Midbrain (tissue), 1 donor: ENCODE results near the gene HPGDS.
"Not testable (repeated sequence)": the region's sequence is repeated elsewhere in the genome, so short reads cannot be mapped to it uniquely, and the experiment has no call there.

Experiments
- DNase-seq: peaks from one replicate; lab custom pipeline; 2025; lab: John Stamatoyannopoulos, UW

The HPGDS gene

DNA sequence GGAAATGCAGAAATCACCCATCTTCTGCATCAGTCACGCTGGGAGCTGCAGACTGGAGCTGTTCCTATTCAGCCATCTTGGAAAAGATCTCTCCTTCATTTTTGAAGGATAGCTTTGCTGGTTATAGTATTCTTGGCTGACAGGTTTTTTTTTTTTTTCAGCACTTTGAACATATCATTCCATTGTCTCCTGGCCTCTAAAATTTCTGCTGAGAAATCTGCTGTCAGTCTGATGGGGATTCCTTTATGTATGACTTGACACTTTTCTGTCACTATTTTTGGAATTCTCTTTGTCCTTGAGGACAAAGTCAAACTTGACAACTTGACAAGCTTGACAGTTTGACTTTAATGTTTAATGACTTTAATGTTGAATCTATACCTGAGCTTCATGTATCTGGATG is 16.8 kb downstream of the HPGDS start:
- DNase-seq: no peak

DNA sequence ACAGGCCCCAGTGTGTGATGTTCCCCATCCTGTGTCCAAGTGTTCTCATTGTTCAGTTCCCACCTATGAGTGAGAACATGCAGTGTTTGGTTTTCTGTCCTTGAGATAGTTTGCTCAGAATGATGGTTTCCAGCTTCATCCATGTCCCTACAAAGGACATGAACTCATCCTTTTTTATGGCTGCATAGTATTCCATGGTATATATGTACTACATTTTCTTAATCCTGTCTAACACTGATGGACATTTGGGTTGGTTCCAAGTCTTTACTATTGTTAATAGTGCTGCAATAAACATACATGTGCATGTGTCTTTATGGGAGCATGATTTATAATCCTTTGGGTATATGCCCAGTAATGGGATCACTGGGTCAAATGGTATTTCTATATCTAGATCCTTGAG is 22.7 kb downstream of the HPGDS start:
- DNase-seq: not testable (repeated sequence)

DNA sequence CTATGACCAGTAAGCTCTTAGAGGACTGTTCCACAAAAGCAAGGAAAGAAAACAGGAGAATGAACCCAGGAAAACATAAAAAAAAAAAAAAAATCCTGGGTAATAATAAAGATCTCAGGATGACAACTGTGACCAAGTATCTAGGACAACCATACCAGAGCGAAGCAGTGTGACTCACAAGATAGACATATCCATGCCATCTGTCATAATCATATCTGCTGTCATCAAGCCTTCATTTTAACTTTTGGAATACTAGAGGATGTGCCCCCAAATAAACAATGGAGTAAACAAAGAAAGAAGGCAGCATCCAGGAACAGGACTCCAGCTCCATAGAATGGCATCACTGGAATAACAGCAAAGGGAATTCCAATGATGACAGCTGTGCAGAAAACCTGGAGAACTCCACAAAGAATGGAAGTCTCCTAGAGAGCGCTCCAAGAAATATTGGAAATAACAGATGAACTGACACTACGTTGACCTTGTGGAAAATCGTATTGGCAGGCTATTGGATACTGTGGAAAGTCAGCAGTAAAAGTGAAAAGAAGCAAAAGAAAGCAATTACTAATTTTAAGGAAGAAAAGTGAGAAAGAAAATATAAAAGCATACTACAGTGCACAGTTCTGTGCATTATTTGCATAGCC is 35.3 kb downstream of the HPGDS start:
- DNase-seq: no peak

DNA sequence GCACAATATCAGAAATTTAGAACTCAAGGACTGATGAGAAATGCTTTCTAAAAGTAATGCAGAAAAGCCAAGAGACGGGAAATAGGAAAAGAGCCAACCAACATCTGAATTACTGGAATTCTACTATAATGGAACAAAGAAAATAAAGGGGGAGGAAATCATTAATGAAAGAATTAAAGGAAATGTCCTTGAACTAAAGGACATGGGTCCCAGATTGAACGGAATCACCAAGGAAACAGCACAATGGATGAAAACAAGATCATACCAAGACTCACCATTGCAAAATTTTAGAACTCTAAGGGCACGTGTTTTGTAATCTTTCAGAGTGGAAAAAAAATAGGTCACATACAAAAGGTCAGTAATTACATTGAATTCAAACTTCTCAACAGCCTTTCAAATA is 35.9 kb downstream of the HPGDS start:
- DNase-seq: no peak

DNA sequence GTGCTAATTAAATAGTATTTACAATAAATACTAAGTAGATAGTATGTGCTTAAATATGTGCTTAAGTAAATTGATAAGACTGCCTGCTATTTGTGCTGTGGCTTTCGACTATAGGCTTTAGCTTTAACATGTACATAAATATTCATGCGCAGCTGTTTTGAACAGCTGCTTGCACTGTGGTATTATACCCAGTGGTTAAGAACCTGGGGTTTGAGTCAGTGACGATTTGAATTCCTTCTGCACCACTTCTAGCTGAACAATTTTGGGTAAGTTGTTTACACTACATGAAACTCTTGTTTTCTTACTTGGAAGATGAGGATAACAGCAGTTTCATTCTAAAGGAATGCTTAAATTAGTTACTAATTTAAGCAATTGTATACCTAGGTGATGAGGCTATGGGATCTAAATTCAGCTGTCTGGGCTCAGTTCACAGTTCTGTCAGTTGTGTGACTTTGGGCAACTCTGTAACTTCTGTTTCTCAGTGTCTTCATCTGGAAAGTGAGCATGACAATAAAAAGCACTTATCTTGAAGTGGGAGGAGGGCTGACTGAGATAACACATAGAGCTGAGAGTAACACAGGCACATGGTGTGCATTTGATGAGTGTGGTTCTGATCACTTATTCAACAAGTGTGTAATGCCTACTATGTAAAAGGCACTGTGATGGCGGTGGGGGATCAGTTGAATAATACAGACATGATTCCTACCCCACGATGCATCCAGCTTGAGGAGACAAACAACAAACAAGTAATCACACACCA is 37.0 kb downstream of the HPGDS start:
- DNase-seq: no peak

DNA sequence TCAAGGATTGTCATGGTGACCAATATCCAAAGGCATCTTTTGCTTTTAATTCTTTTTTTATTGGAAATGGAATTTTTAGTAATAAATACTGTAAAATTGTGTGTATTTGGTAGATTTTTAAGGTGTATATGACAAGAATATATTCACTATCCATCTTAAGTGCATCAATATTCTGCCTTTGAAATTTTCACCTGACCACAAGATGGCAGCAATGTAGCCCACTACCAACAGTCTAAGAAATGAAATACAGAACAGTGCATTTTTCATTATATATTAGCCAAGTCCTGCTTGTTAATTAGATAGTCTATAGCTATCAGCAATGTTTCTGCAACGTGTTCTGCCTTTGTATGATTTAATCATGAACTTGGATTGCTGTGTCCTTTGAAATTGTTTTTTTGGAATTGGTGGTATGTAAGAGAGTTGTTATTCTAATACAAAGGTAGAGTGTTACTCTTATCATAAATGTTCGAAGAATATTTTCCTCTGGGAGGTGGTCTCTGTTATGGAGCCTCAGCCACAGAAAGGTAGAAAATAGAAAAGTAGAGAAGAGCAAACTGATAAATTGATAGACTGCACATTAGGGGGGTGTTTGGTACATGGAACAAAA is 38.2 kb downstream of the HPGDS start:
- peak; percentile 20 for DNase-seq

DNA sequence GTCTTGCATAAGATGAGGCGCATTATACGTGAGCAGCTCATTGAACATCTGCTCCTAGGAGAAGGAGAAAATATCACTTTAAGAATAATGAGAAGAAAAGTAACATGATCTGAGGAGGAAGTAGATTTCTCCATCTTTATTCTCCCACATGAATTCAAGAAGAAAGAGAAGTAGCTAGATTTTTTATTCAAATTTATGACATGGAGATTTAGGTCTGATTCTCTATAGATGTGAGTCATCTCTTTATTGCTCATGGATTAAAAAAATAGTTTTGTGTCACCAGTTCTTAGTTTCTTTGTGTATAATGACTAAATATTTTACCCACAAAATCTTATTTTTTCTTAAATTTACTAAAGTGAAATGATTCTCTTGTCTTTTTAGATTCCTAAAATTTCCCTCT is 40.4 kb downstream of the HPGDS start:
- no peak for DNase-seq

DNA sequence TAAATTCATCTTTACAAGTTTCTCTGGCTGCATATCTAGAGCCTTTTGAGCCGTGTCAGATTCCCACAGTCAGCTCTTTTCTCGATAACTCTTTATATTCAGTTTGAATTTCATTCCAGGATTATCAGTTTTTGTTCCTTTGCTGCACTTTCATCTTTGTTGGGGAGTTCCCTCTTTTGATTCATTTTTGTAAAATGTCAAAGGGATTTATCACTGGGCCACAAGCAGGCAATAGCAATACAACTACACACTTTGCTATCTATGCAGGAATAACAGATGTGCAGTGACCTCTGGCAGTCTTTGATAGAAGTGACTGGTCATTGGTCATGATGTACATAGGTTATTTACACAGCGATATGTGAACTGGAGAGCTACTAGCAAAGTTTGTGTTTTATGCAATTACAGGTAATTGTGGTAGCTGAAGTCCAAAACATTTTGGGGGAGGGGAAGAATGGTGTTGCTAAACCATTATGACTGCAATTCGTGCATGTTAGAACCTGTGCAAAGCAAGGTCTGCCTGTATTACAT is 43.8 kb downstream of the HPGDS start:
- no peak for DNase-seq

DNA sequence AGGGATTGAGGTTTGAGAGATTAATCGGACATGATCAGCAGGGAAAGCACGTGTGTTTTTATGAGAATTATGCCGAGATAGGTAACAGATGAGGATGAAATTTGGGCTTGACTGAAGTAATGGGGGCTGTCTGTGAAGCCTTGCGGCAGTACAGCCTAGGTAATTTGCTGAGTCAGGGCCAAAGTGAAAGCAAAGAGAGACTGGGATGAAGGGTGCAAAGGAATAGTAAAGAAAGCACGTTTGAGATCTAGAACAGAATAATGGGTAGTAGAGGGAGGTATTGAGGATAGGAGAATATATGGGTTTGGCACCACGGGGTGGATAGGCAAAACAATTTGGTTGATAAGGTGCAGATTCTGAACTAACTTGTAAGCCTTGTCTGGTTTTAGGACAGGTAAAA is 47.2 kb downstream of the HPGDS start:
- DNase-seq: not testable (repeated sequence)

DNA sequence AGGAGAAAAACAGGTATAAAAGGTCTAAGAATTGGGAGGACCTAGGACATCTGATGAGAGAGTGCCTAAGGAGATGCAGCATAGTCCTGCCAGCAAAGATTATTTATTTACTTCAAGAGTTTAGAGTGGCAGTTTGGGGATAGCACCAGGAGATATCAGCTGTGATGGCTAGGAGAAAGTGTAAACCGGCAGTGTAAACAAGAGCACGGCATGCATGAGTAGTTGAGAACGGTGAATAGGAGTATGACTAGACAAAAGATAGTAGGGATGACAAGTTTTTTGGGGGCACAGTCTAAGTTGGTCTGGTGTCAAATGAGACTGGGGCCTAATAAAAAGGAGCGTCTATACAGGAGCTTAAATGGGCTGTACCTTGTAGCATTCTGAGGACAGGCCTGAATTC is 48.7 kb downstream of the HPGDS start:
- not testable (repeated sequence) for DNase-seq

DNA sequence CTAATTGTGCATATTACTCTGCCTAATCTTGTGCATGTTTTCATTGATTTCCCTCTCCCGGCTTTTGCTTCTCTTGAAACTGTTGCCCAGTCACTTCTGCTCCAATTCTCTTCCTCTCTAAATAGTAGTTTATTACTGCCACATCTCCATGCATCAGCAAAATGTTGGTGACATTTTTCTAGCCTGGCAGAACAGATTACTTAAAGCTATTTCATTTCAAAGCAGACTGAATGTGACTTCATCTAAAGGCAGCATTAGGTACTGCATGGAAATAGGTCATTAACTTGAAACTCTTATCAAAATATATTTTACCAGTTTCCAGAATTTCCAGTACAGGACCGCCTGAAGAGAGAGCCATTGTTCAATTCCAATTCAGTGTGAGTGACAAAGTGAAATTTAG is 52.4 kb downstream of the HPGDS start:
- no peak for DNase-seq

DNA sequence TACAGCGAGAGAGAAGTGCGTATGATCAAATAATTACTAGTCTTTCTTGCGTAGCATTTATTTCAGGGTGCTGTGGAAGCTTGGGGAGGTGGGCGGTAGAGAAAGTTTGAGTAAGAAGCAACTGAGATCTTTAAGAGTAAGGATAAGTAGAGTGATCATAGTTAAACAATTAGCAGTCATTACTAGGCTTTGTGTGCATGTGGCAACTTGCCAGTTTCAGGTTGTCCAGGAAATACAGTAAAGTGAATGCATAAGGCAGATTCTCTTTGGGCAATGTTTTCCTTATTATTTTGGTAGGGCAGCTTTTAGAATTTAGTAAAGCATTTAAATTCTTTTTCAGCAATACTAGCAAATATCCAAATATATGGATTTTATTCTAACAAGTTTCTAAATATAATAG is 57.0 kb downstream of the HPGDS start:
- no peak for DNase-seq

DNA sequence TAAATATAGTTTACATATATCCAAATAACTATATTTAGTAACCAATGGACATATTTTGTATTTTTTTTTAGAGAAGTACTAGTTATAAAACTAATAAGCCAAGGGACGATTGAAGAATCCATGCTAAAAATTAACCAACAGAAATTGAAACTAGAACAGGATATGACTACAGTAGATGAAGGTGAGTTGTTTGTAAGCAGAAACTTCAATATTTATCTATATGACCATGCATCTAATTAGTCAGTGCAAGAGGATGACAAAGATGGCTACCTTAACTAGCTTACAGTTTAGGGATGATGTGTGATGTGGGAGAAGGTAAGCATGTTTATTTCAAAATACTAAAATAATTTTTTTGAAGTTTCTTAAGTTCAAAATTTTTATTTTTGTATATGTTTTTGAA is 57.7 kb downstream of the HPGDS start:
- no peak for DNase-seq

DNA sequence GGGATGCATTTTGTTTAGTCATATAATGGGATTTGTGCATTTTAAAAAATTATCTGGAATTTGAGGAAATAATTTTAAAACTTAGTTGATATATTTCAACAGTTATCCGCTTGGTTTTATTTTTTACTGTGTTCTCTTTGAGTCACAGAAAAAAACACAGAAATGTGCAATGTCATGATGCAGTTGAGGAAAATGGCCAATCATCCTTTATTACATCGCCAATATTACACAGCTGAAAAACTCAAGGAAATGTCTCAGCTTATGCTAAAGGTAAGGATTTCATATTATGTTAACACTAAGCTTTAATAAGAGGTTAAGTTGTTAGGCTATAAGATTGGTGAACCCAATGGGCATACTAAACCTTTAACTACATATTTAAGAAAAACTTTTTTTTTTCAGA is 63.9 kb downstream of the HPGDS start:
- no peak for DNase-seq

DNA sequence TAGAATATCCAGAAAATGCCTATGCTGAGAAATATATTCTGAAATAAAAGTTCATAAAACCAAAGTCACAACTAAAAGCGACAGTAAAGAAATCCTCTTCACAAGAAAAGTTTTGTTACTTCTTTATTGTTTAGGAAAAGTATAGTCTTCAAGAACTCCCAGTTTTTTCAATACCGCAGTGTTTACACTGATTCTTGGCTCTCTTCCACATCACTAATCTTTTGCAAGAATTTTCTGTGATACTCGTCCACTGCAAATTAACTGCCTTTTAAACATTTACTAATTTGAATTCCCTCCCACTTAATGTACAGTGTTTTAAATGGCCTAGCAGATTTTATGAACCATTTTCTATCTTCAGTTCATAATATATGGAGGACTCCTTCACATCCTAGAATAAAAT is 65.1 kb downstream of the HPGDS start:
- DNase-seq: no peak

DNA sequence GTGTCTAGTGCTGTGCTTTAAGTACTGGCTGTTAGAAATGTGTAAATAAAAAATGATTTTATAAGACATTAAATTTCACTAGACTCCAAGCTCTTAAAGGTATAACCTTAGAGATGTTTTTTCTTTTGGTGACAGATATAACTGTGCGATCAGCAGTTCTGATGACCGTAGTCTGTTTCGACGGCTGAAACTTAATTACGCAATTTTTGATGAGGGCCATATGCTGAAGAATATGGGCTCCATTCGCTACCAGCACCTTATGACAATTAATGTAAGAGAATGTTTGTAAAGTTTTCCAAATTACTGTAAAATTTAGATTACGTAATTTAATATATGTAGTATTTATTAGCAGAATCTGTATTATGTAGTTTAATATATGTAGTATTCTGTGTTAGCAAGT is 66.4 kb downstream of the HPGDS start:
- DNase-seq: no peak

DNA sequence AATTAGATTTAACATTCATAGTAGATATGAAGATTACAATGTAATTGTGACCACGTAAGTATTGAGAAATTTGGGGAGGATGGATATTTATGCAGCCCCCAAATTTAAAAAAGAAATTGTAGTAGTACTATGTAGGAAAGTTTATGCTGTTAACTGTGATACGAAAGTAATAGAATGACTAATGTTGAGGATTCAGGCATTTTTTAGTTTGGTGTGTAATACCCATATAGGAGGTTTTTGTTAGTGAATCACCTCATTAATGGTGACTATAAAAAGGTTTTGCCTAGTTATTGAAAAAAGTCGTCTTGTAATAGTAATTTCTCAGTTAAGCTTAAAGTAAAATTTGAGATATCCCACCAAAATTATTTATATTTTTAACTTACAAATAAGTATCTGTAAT is 67.7 kb downstream of the HPGDS start:
- DNase-seq: no peak

DNA sequence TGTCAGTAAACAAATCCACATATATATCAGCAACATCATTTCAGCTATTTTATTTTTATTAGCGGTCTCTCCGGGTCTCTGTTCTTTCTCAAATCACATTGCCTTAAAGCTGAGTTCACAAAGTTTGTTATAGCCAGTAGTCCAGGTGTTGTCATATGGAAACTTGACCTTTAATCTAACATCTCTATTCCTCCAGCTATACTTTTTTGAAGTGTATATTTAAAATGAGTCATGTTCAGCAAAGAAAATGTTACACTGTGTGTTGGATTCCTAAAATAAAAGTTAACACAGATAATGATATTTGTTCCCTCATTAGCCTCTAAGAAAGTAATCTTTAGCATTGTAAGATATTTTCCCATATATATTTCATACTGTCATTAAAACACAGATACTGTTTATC is 71.4 kb downstream of the HPGDS start:
- no peak for DNase-seq

DNA sequence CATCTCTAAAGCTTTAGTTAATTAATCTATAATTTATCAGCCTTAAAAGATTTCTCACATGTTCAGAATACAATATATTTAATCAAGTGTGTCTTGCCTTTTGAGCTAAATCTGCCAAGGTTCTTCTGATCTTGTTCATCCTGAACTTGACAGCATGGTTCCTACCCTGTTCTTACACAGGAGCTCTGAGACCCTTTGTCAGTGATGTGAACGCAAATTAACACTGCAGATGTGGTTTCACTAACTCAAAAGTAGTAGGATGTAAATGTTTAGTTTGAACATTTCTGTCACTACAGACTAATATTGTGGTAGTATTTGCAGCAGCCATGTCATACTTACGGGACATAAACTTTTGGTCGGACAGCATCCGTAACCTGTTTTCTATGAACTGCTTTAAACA is 75.6 kb downstream of the HPGDS start:
- no peak for DNase-seq

DNA sequence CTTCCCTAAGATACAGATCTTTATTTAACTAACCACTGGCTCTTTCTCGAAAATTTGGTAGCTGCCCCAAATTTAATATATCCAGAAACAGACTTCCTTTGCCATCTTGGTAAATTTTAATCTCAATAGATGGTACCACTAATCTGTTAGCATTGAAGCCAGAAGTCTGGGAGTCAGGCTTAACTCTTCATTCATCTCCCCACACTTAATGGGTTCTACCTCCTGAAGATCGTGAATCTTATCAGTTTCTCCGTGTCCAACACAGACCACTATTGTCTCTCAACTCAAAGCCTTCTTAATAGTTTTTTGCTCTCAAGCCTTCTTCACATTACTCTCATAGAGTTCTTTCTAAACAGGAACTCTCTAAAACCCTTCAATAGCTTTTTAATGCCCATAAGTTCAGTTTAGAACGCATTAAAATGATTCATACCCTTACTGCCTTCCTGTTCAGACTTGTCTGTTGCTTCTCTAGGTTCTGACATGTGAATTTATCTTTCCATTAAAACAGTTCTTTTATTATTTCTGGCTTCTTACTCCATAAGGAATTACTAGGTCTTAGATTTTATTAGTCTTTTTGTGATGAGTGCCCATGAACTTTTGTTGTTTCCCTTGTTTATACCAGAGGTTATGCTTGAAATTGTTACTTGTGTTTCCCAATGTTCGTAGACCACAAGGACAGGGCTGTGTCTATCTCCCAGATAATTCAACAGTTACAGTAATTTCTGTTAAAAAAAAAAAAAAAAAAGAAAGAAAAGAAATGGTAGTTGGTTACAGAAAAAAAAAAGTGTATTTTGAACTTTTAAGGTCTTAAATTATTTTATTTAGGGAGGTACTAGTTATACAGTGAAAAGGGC is 80.2 kb downstream of the HPGDS start:
- no peak for DNase-seq

DNA sequence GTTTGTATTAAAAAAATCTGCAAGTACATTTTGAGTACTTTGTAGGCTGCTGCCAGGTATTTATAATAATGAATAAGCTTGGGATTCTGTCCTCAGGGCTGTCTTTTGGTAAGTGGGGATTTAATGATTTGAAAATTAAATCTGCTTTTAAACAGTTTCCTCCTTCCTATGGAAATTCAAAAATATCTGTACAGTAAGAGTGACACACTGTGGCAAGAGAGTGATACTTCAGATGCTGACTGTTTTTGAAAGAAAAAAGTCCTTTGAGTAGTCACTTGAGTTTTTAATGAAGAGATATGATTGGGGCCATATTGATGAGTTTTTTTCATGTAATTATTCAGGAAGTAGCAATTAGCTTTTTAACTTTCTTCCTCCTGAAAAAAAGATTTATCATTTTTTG is 85.8 kb downstream of the HPGDS start:
- DNase-seq: no peak

DNA sequence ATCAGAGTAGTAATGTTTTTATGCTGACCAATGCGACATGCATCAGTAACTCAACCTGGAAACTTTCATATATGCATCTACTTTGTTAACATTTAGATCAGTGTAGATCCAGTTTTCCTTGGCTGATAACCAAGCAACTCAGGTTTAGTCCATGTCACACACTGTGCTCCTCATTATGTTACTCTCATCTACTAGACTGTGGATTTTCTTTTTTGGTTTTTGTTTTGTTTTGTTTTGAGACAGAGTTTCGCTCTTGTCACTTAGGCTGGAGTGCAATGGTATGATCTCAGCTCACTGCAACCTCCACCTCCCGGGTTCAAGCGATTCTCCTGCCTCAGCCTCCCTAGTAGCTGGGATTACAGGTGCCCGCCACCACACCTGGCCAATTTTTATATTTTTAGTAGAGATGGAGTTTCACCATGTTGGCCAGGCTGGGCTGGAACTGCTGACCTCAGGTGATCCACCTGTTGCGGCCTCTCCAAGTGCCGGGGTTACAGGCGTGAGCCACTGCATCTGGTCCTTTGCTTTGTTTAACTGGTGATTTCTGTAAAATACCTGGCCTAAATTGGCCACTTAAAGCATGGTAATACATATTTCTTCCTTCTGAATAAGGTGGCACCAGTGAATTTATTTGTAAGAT is 86.4 kb downstream of the HPGDS start:
- no peak for DNase-seq
